ENCODE measurements around the gene SLC16A7.

DNA sequence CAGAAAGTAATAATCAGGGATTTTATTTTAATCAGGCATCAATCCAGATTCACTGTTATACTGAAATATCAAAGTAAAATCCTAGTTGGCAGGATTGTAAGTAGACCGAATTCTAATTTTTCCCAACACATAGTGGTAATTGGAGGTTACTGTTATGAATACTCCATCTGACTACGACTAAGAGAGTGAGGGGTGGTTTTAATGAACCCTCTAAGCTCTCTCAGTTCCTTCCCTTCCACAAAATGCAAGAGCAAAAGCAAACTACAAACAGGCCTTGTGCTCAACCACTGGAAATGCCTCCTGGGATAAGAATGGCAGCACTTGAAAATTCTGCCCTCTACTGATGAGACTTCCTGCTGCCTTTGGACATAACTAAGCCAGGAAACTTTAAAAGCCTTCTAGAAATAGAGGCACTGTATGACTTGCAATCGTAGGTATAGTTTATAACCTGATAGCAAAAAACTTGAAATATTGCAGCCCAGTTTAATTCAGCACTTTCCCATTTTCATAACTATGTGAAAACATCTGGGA, 184.8 kb downstream of the SLC16A7 start:
- TF ChIP-seq CTCF (IDR thresholded peaks at IDR 0.05): no peak
- no peak for TF ChIP-seq POLR2A (IDR thresholded peaks at IDR 0.05)
